Hematopoietic multipotent progenitor cell treated with erythropoietin and hydrocortisone succinate and interleukin-3 and kit ligand, for 8 days (in vitro differentiated cells): ENCODE measurements around the gene DOK5.
"Not testable (repeated sequence)": the region's sequence is repeated elsewhere in the genome, so short reads cannot be mapped to it uniquely, and the experiment has no call there.

Experiments used
- DNase-seq: peaks from one replicate; pipeline ENCODE4 v3.0.0-alpha.2; 2015

The DOK5 gene

DNA sequence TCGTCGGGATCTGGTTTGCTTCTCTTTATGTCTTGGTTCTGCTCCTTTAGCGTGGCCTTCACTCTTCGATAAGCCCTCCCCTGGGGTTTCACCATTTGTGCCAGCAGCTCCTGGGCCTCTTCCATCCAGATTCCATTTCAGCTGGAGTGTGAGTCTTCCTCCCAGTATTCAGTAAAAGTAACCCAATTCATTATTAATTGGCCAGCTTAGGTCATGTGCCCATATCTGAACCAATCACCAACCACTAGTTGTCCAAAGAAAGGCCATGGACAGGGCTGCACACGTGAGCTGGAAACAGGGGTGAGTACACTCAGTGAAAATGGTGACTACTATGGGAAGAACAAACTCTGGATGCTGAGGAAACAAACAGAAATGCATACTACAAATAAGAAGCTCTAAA, 2.8 kb upstream of the DOK5 start:
- DNase-seq: no peak

DNA sequence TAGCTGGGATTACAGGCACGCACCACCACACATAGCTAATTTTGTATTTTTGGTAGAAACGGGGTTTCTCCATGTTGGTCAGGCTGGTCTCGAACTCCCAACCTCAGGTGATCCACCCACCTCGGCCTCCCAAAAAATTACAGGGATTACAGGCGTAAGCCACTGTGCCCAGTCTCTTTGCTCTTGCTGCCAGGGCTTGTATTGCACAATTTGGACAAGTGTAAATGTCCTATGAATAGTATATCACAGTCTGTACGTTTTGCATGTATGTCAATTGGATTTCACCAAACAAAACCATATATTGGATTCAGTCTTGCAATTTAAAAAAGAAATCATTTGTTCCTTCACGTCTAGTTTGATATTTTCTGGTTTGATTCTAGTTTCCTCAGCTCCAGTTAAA, 2.1 kb upstream of the DOK5 start:
- no peak for DNase-seq

GRCh38 chr20:54474046-54474445, 1.3 kb upstream of the DOK5 start:
- no peak for DNase-seq

GRCh38 chr20:54474866-54475265, 527 bp upstream of the DOK5 start:
- no peak for DNase-seq

- no peak for DNase-seq
Observed at GRCh38 chr20:54476169-54477009, 996 bp downstream of the DOK5 start.

- DNase-seq: no peak
Observed at GRCh38 chr20:54477191-54477955, 2.0 kb downstream of the DOK5 start.

DNA sequence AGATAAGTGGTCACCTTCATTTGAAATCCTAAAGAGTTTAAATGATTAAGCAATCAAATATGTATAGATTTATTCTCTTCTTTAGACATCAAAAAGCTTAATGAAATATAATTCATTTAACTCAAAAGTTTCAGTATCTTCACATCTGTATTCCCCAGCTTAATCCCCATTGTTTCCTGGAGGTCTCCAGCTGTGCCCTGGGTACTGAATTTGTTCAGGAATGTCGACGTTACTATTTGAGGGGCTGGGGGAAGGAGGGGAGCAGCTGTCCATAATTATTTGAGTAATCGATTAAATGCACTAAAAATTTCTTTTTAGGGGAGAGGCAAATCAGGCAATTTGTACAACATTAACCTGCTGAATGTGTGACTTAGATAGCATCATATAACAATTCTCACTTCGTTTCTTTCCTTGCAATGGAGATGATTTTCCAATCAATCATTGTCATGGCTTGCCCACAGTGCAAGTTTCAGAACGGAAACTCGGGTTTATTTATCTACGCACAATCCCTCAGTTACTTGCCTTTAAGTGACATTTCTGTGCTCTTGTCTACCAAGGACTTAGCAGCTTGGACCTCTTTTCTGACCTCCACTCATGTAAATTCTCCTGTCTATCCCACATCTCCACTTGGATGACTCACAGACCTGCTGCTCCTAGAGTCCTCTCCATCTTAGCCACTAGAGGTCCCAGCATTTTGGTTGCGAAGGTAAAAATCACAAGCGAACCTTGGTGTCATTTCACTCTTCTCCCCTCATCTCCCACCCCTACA, 3.9 kb downstream of the DOK5 start:
- no peak for DNase-seq

GRCh38 chr20:54479937-54480336, 4.5 kb downstream of the DOK5 start:
- not testable (repeated sequence) for DNase-seq

DNA sequence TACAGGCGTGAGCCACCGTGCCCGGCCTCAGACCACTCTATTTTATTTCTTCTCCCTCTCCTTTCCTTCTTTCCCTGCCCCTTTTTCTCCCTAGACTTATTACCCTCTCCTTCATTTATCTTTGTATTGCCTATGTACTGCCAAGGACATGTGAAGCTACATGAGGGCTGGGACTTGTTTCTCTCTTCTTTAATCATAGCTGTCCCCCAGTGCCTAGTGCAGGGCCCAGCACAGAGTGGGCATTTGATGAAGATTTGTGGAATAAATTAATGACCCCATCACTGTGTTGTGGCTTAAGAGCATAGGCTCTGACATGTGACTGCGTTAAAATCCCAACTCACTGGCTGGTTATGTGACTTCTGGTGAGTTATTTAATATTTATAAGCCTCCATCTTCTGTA, 6.0 kb downstream of the DOK5 start:
- DNase-seq: no peak

DNA sequence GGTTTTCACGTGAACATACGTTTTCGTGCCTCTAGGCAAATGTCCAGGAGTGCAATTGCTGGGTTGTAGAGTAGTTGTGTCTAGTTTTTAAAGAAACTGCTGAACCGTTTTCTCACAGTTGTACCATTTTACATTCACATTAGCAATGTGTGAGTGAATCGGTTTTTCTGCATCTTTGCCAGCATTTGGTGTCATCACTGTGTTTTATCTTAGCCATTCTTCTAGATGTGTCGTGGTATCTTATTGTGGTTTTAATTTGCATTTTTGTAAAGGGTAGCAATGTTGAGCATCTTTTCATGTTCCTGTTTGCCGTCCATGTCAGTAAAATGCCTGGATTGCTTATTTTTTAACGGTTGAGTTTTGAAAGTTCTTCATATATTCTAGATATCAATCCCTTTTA, 10.2 kb downstream of the DOK5 start:
- no peak for DNase-seq

DNA sequence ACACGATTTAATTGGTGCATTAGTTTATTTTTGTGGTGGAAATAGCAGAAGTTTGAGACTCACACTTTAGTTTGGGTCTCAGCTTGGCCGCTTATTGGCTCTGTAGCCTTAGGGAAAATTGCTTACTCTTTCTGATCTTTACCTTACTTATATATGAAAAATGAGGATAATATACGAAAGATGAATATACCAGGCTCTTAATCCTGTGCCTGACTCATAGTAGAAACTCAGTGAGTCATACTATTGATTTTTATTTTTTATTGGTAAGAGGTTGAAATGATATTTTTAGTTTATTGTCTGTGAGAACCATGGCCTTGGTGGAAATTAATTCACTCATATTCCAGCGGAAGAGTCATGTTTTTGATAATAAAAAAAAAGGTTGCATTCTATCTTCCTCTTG, 11.2 kb downstream of the DOK5 start:
- no peak for DNase-seq

DNA sequence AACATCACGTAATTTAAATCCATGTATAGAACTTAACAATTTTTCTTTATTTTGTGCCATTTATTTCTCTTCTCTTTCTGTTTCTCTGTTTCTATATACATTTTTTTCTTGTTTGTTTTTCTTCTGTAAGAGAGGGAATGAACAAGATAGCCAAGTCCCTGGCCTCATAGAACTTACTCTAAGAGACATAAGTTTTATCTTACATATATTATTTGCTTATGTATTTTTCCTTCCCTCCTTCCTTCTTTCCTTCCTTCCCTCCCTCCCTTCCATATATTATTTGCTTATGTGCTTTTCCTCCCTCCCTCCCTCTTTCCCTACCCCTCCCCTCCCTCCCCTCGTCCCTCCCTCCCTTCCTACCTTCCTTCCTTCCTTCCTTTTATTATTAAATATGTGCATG, 13.0 kb downstream of the DOK5 start:
- DNase-seq: no peak

- DNase-seq: no peak
Observed at GRCh38 chr20:54491506-54491905, 16.1 kb downstream of the DOK5 start.

- DNase-seq: no peak
Observed at GRCh38 chr20:54494303-54495006, 19.1 kb downstream of the DOK5 start.

DNA sequence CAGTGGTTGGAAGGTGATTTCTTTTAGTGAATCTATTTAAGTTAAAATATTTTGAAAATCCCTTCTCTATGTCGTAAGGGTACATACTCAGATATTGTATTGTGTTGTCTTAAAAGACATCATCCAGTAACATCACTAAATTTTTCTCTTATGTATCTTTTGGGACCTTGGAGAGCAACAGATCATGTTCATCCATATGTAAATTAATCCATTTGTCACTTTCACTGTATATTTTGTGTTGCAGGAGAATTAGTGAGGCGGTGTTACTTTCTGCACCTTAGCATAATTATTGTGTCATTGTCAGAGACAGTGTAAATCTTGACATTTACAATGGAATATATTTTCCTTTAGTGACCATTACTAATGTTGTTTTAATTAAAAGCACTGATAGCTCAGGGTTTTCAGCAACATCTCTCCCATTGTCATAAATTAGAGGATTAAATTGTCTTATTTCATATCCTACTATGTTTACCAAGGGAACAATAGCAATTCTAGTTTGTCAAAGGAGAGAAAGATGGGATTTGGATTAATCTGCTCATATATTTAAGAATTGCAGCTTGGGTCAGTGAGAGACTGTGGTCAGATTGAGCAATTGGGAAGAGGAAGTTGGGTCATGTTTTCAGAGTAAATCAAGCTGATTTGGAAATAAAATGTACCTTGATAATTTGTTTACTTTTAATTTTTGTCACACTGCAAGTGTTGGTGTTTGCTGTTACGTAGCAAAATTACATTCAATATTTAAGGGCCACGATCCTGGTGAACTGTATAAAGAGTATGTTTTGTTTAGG, 22.7 kb downstream of the DOK5 start:
- no peak for DNase-seq

DNA sequence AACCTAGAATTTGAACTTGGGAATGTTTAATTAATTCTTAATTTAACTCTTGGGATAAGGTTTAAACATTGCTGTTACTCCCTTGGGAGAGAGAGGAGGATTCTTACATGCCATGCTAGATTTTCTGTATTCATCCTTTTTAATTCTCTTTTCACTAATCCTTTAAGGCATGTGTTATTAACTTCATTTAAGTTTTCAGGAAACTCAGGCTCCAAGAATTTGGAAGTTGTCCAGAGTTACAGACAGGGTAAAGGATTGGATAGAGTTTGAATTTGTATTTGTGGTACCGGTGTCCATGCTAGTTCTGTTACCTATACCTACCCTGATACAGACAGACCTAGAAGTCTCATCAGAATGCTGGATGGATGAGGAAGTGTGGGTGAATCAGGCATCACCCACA, 23.7 kb downstream of the DOK5 start:
- no peak for DNase-seq

GRCh38 chr20:54502179-54502578, 26.8 kb downstream of the DOK5 start:
- no peak for DNase-seq

DNA sequence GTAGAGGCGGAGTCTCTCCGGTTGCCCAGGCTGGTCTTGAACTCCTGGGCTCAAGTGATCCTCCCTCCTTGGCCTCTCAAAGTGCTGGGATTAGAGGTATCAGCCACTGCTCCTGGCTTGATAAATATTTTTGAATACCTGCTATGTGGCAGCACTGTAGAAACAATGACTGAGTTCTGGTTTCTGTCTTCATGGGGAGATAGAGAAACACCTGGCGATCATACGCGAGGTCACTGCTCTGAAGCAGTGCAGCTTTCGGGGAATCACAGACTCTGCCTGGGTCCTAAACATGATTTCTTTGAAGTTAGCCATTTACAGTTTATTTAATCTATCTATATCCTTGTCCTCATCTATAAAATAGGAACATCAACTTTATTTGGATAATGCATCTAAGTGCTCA, 31.2 kb downstream of the DOK5 start:
- DNase-seq: no peak

GRCh38 chr20:54510541-54511129, 35.2 kb downstream of the DOK5 start:
- no peak for DNase-seq

GRCh38 chr20:54512694-54513093, 37.3 kb downstream of the DOK5 start:
- DNase-seq: no peak

GRCh38 chr20:54514028-54514607, 38.7 kb downstream of the DOK5 start:
- DNase-seq: no peak
